SH-SY5Y (cell line): ENCODE data around the gene TPSD1.

Source experiments
- GATA2 ChIP-seq: IDR thresholded peaks from 2 replicates; pipeline ENCODE4 v1.6.1; 2011; ENCODE audit warnings: mild to moderate bottlenecking, low read depth, low read length
- GATA3 ChIP-seq: IDR thresholded peaks from 2 replicates; pipeline ENCODE4 v1.6.1; 2011; ENCODE audit warnings: low read depth, mild to moderate bottlenecking, low read length, moderate library complexity

GRCh38 chr16:1290860-1291575, 35.1 kb downstream of the TPSD1 start:
- TF ChIP-seq GATA3 (no peak), GATA2 (no peak)
